Astrocyte (in vitro differentiated cells and primary cell): ENCODE data around the gene HPN.

Experiments used
- CTCF ChIP-seq: IDR thresholded peaks from 2 replicates; pipeline ENCODE4 v1.5.1; 2011; ENCODE audit warnings: low read depth, mild to moderate bottlenecking, inconsistent platforms, low read length, moderate library complexity; ENCODE audit not compliant: insufficient read depth
- EZH2 ChIP-seq: IDR thresholded peaks from 2 replicates; pipeline ENCODE4 v1.6.1; 2012; ENCODE audit warnings: mild to moderate bottlenecking, low read length, inconsistent platforms; ENCODE audit not compliant: insufficient read depth

GRCh38 chr19:35099155-35099896 is 57.8 kb downstream of the HPN start:
- no peak for TF ChIP-seq CTCF
- no peak for TF ChIP-seq EZH2
